ENCODE data around the gene ST8SIA3.

The ST8SIA3 gene

GRCh38 chr18:57352271-57352701 is at the start of gene ST8SIA3:
ST8SIA3 (plus strand) TSS chr18:57352557; CDS start chr18:57352847, 290 bp downstream.
- no peak for DNase-seq (ENCODE audit: low read depth)

GRCh38 chr18:57311472-57311871 is 40.9 kb upstream of the ST8SIA3 start:
- DNase-seq (ENCODE audit: low read depth) = no peak

GRCh38 chr18:57312346-57313144 is 39.8 kb upstream of the ST8SIA3 start:
- no peak for DNase-seq (ENCODE audit: low read depth)

- no peak for DNase-seq (ENCODE audit: low read depth)
Observed at GRCh38 chr18:57320603-57321002, 31.8 kb upstream of the ST8SIA3 start.

- DNase-seq (ENCODE audit: low read depth) = no peak
Observed at GRCh38 chr18:57325491-57326166, 26.7 kb upstream of the ST8SIA3 start.

GRCh38 chr18:57326718-57327323 is 25.5 kb upstream of the ST8SIA3 start:
- DNase-seq (ENCODE audit: low read depth) = no peak

- no peak for DNase-seq (ENCODE audit: low read depth)
Observed at GRCh38 chr18:57328665-57329064, 23.7 kb upstream of the ST8SIA3 start.

- DNase-seq (ENCODE audit: low read depth) = no peak
Observed at GRCh38 chr18:57329856-57330255, 22.5 kb upstream of the ST8SIA3 start.

GRCh38 chr18:57331718-57332117 is 20.6 kb upstream of the ST8SIA3 start:
- DNase-seq (ENCODE audit: low read depth) = no peak

- no peak for DNase-seq (ENCODE audit: low read depth)
Observed at GRCh38 chr18:57333940-57334339, 18.4 kb upstream of the ST8SIA3 start.

- DNase-seq (ENCODE audit: low read depth) = no peak
Observed at GRCh38 chr18:57334383-57334782, 18.0 kb upstream of the ST8SIA3 start.

GRCh38 chr18:57336343-57336742 is 16.0 kb upstream of the ST8SIA3 start:
- DNase-seq (ENCODE audit: low read depth) = no peak

- no peak for DNase-seq (ENCODE audit: low read depth)
Observed at GRCh38 chr18:57337890-57338289, 14.5 kb upstream of the ST8SIA3 start.

GRCh38 chr18:57343833-57344232 is 8.5 kb upstream of the ST8SIA3 start:
- no peak for DNase-seq (ENCODE audit: low read depth)

GRCh38 chr18:57346876-57347275 is 5.5 kb upstream of the ST8SIA3 start:
- DNase-seq (ENCODE audit: low read depth) = no peak

- no peak for DNase-seq (ENCODE audit: low read depth)
Observed at GRCh38 chr18:57347784-57348183, 4.6 kb upstream of the ST8SIA3 start.

GRCh38 chr18:57352761-57353136 is 392 bp downstream of the ST8SIA3 start:
- no peak for DNase-seq (ENCODE audit: low read depth)

- no peak for DNase-seq (ENCODE audit: low read depth)
Observed at GRCh38 chr18:57353137-57353939, 981 bp downstream of the ST8SIA3 start.

- no peak for DNase-seq (ENCODE audit: low read depth)
Observed at GRCh38 chr18:57353940-57354461, 1.6 kb downstream of the ST8SIA3 start.

GRCh38 chr18:57359433-57359832 is 7.1 kb downstream of the ST8SIA3 start:
- DNase-seq (ENCODE audit: low read depth) = no peak

- DNase-seq (ENCODE audit: low read depth) = no peak
Observed at GRCh38 chr18:57362714-57363113, 10.4 kb downstream of the ST8SIA3 start.

- DNase-seq (ENCODE audit: low read depth) = no peak
Observed at GRCh38 chr18:57364460-57364859, 12.1 kb downstream of the ST8SIA3 start.
